GM18861 (cell line): ENCODE measurements around the gene CCDC142.
"Not testable (repeated sequence)": the region's sequence is repeated elsewhere in the genome, so short reads cannot be mapped to it uniquely, and the experiment has no call there.

Experiments
- ATAC-seq: cut with Tn5 transposase; IDR thresholded peaks from one replicate; pipeline ENCODE4 v1.9.1; 2021; ENCODE audit not compliant: unreplicated experiment

The CCDC142 gene

GRCh38 chr2:74472086-74472944 is 10.5 kb downstream of the CCDC142 start, which contains the start of gene MRPL53:
Gene MRPL53 (minus strand): TSS chr2:74472680. CDS start chr2:74472660, 20 bp downstream.
- ATAC-seq = peak; percentile 74

- no peak for ATAC-seq
These were observed 11.3 kb downstream of the CCDC142 start for GRCh38 chr2:74471332-74472065.

GRCh38 chr2:74470742-74471141 is 12.1 kb downstream of the CCDC142 start:
- ATAC-seq = not testable (repeated sequence)

- ATAC-seq = no peak
These were observed 18.4 kb downstream of the CCDC142 start for GRCh38 chr2:74464406-74464805.

GRCh38 chr2:74462786-74463105 is 20.1 kb downstream of the CCDC142 start:
- no peak for ATAC-seq

- ATAC-seq = no peak
These were observed 20.6 kb downstream of the CCDC142 start for GRCh38 chr2:74462054-74462785.

- no peak for ATAC-seq
These were observed 21.4 kb downstream of the CCDC142 start for GRCh38 chr2:74461187-74462053.

- not testable (repeated sequence) for ATAC-seq
These were observed 22.6 kb downstream of the CCDC142 start for GRCh38 chr2:74460187-74460586.

GRCh38 chr2:74459503-74460118 is 23.2 kb downstream of the CCDC142 start:
- not testable (repeated sequence) for ATAC-seq

GRCh38 chr2:74458938-74459363 is 23.8 kb downstream of the CCDC142 start:
- ATAC-seq = no peak

GRCh38 chr2:74458132-74458937 is 24.5 kb downstream of the CCDC142 start, which contains the start of gene WBP1:
Gene WBP1 (plus strand): TSS chr2:74458438. CDS start chr2:74458603, 165 bp downstream.
- peak; percentile 78 for ATAC-seq

GRCh38 chr2:74457549-74458131 is 25.2 kb downstream of the CCDC142 start:
- peak; percentile 25 for ATAC-seq

- ATAC-seq = no peak
These were observed 25.7 kb downstream of the CCDC142 start for GRCh38 chr2:74457129-74457548.

GRCh38 chr2:74454654-74455511 is 27.9 kb downstream of the CCDC142 start, which contains the start of gene INO80B:
Gene INO80B (plus strand): TSS chr2:74455087. CDS start chr2:74455117, 30 bp downstream.
- peak; percentile 49 for ATAC-seq

GRCh38 chr2:74450570-74451190 is 32.1 kb downstream of the CCDC142 start:
- ATAC-seq = no peak

GRCh38 chr2:74448771-74449170 is 34.0 kb downstream of the CCDC142 start:
- no peak for ATAC-seq
